ENCODE data around the gene UBE2L5. TPM values are rescaled to one million over a fixed set of nuclear protein-coding genes. Genes with fewer than 3 reads are reported as not detected.
A peak's percentile ranks its signal among the peaks of the same experiment; 100 is the strongest.
"Not testable (repeated sequence)": the region's sequence is repeated elsewhere in the genome, so short reads cannot be mapped to it uniquely, and the experiment has no call there.

Gene UBE2L5
- total and polyA plus RNA-seq, 7 experiments from 2014 or later, result 0.14 TPM; not detected in 6

- H3K27ac Mint-ChIP-seq, result no peak overlapping the region
- H3K4me1 ChIP-seq (ENCODE audit: control insufficient read depth in 2 of 2, insufficient read depth in 2 of 2, low read length in 2 of 2), result peaks cover 0 to 11% of the 10 kb centered on the region in 2 donors
- POLR2A ChIA-PET, result no interaction called here
- H3K27ac ChIP-seq (ENCODE audit: low read depth, low read length), result no peak overlapping the region
- H3K36me3 Mint-ChIP-seq, result no peaks in the 10 kb centered on the region
- intact Hi-C loops (cut with micrococcal nuclease), result no loop called here
- no peak overlapping the region for H3K4me3 Mint-ChIP-seq
- peaks cover 0 to 10% (median 0%) of the 10 kb centered on the region in 5 donors for H3K27me3 Mint-ChIP-seq
- no peaks in the 10 kb centered on the region for H3K9me3 ChIP-seq (ENCODE audit: control insufficient read depth in 2 of 3, low read length in 3 of 3)
- peaks cover 0 to 14% (median 11%) of the 10 kb centered on the region in 7 donors for H3K4me1 Mint-ChIP-seq
- CTCF ChIA-PET, result interaction anchor here (1.0 kb wide), 1 partner anchor 76 kb away, joined by 4 read pairs; no protein-coding TSS in a partner anchor
- no peaks in the 10 kb centered on the region for H3K36me3 ChIP-seq (ENCODE audit: control insufficient read depth in 2 of 3, insufficient read depth in 3 of 3, low read length in 3 of 3)
- peaks cover 0 to 1% (median 0%) of the 10 kb centered on the region in 11 donors for H3K9me3 Mint-ChIP-seq
- peaks cover 0 to 4% of the 10 kb centered on the region in 2 donors for H3K27me3 ChIP-seq (ENCODE audit: control insufficient read depth in 2 of 2, insufficient read depth in 2 of 2, low read length in 2 of 2)
- DNase-seq (no peak), ATAC-seq (no peak)
- H3K4me3 ChIP-seq (ENCODE audit: low read length), result no peak overlapping the region
Measured at GRCh38 chr13:30450066-30450465, 27.8 kb downstream of the UBE2L5 start.

GRCh38 chr13:30451476-30451875, 29.2 kb downstream of the UBE2L5 start:
- intact Hi-C loops (cut with micrococcal nuclease); H3K36me3 Mint-ChIP-seq: not testable (repeated sequence)

GRCh38 chr13:30453727-30454126, 31.4 kb downstream of the UBE2L5 start:
- Mint-ChIP-seq H3K27me3 (no peaks in the 10 kb centered on the region), H3K4me1 (peaks cover 4 to 22% (median 10%) of the 10 kb centered on the region in 7 donors), H3K27ac (no peak overlapping the region), H3K36me3 (peaks cover 0 to 12% (median 0%) of the 10 kb centered on the region in 5 donors), H3K4me3 (no peak overlapping the region), H3K9me3 (peaks cover 0 to 2% (median 0%) of the 10 kb centered on the region in 11 donors)
- H3K4me3 ChIP-seq (ENCODE audit: low read length), result no peak overlapping the region
- ChIA-PET CTCF (interaction anchor here (1.2 to 1.3 kb wide), 2 partner anchors 9 to 23 kb away, joined by 3 to 6 read pairs; no protein-coding TSS in a partner anchor), POLR2A (interaction anchor here (0.6 to 1.2 kb wide), 2 partner anchors 15 to 147 kb away, joined by 3 to 5 read pairs; partner anchors contain the start of gene KATNAL1)
- H3K27ac ChIP-seq (ENCODE audit: low read depth, low read length), result no peak overlapping the region
- H3K27me3 ChIP-seq (ENCODE audit: control insufficient read depth in 2 of 2, insufficient read depth in 2 of 2, low read length in 2 of 2), result no peaks in the 10 kb centered on the region
- ATAC-seq, result peak; percentile 45
- H3K36me3 ChIP-seq (ENCODE audit: control insufficient read depth in 2 of 3, insufficient read depth in 3 of 3, low read length in 3 of 3), result peaks cover 0 to 7% (median 3%) of the 10 kb centered on the region in 3 experiments
- intact Hi-C loops (cut with micrococcal nuclease), result no loop called here
- DNase-seq, result no peak
- no peaks in the 10 kb centered on the region for H3K4me1 ChIP-seq (ENCODE audit: control insufficient read depth in 2 of 2, insufficient read depth in 2 of 2, low read length in 2 of 2)
- no peaks in the 10 kb centered on the region for H3K9me3 ChIP-seq (ENCODE audit: control insufficient read depth in 2 of 3, low read length in 3 of 3)

More at GRCh38 chr13:30451476-30451875, 29.2 kb downstream of the UBE2L5 start:
- H3K27me3 ChIP-seq (ENCODE audit: control insufficient read depth in 2 of 2, insufficient read depth in 2 of 2, low read length in 2 of 2); ATAC-seq; H3K9me3 ChIP-seq (ENCODE audit: control insufficient read depth in 2 of 3, low read length in 3 of 3); DNase-seq; H3K4me3 Mint-ChIP-seq; H3K4me3 ChIP-seq (ENCODE audit: low read length); H3K27ac Mint-ChIP-seq; H3K4me1 Mint-ChIP-seq; H3K27me3 Mint-ChIP-seq; H3K27ac ChIP-seq (ENCODE audit: low read depth, low read length); CTCF ChIA-PET; H3K36me3 ChIP-seq (ENCODE audit: control insufficient read depth in 2 of 3, insufficient read depth in 3 of 3, low read length in 3 of 3); H3K9me3 Mint-ChIP-seq; H3K4me1 ChIP-seq (ENCODE audit: control insufficient read depth in 2 of 2, insufficient read depth in 2 of 2, low read length in 2 of 2): not testable (repeated sequence)
- POLR2A ChIA-PET, result interaction anchor here (0.9 kb wide), 1 partner anchor 22 kb away, joined by 3 read pairs; no protein-coding TSS in a partner anchor

GRCh38 chr13:30454991-30455390, 32.7 kb downstream of the UBE2L5 start:
- no peak for ATAC-seq
- Mint-ChIP-seq H3K27me3 (no peaks in the 10 kb centered on the region), H3K9me3 (peaks cover 0 to 2% (median 0%) of the 10 kb centered on the region in 11 donors), H3K36me3 (peaks cover 0 to 18% (median 0%) of the 10 kb centered on the region in 5 donors), H3K4me3 (no peak overlapping the region), H3K27ac (peak overlapping the region in 3 of 9 donors; percentile 12 to 65 (median 40)), H3K4me1 (peaks cover 9 to 32% (median 19%) of the 10 kb centered on the region in 7 donors)
- Histone ChIP-seq H3K4me1 (ENCODE audit: control insufficient read depth in 2 of 2, insufficient read depth in 2 of 2, low read length in 2 of 2) (peaks cover 0 to 10% of the 10 kb centered on the region in 2 donors), H3K27me3 (ENCODE audit: control insufficient read depth in 2 of 2, insufficient read depth in 2 of 2, low read length in 2 of 2) (no peaks in the 10 kb centered on the region), H3K27ac (ENCODE audit: low read depth, low read length) (no peak overlapping the region), H3K4me3 (ENCODE audit: low read length) (no peak overlapping the region), H3K36me3 (ENCODE audit: control insufficient read depth in 2 of 3, insufficient read depth in 3 of 3, low read length in 3 of 3) (peaks cover 0 to 14% (median 13%) of the 10 kb centered on the region in 3 experiments), H3K9me3 (ENCODE audit: control insufficient read depth in 2 of 3, low read length in 3 of 3) (no peaks in the 10 kb centered on the region)
- ChIA-PET POLR2A (interaction anchor here (0.6 to 1.5 kb wide), 8 partner anchors 9 to 88 kb away, joined by 3 to 6 read pairs (median 4); partner anchors contain the start of gene HMGB1), CTCF (interaction anchor here (0.7 kb wide), 1 partner anchor 250 kb away, joined by 5 read pairs; no protein-coding TSS in a partner anchor)
- intact Hi-C loops (cut with micrococcal nuclease), result no loop called here
- DNase-seq, result no peak

- Mint-ChIP-seq H3K9me3 (peaks cover 0 to 2% (median 0%) of the 10 kb centered on the region in 11 donors), H3K27ac (peak overlapping the region in 7 of 9 donors; percentile 11 to 72 (median 25)), H3K4me1 (peaks cover 11 to 33% (median 21%) of the 10 kb centered on the region in 7 donors), H3K27me3 (no peaks in the 10 kb centered on the region), H3K4me3 (no peak overlapping the region), H3K36me3 (peaks cover 1 to 20% (median 2%) of the 10 kb centered on the region in 5 donors)
- DNase-seq (no peak), ATAC-seq (no peak)
- Histone ChIP-seq H3K4me3 (ENCODE audit: low read length) (no peak overlapping the region), H3K4me1 (ENCODE audit: control insufficient read depth in 2 of 2, insufficient read depth in 2 of 2, low read length in 2 of 2) (peaks cover 1 to 11% of the 10 kb centered on the region in 2 donors), H3K9me3 (ENCODE audit: control insufficient read depth in 2 of 3, low read length in 3 of 3) (no peaks in the 10 kb centered on the region), H3K27me3 (ENCODE audit: control insufficient read depth in 2 of 2, insufficient read depth in 2 of 2, low read length in 2 of 2) (no peaks in the 10 kb centered on the region), H3K27ac (ENCODE audit: low read depth, low read length) (no peak overlapping the region), H3K36me3 (ENCODE audit: control insufficient read depth in 2 of 3, insufficient read depth in 3 of 3, low read length in 3 of 3) (peaks cover 0 to 14% (median 13%) of the 10 kb centered on the region in 3 experiments)
- intact Hi-C loops (cut with micrococcal nuclease), result no loop called here
- CTCF ChIA-PET, result no interaction called here
- POLR2A ChIA-PET, result interaction anchor here (1.0 to 1.4 kb wide), 4 partner anchors 8 to 90 kb away, joined by 3 to 6 read pairs (median 4); no protein-coding TSS in a partner anchor
Measured at GRCh38 chr13:30456290-30456689, 34.0 kb downstream of the UBE2L5 start.

DNA sequence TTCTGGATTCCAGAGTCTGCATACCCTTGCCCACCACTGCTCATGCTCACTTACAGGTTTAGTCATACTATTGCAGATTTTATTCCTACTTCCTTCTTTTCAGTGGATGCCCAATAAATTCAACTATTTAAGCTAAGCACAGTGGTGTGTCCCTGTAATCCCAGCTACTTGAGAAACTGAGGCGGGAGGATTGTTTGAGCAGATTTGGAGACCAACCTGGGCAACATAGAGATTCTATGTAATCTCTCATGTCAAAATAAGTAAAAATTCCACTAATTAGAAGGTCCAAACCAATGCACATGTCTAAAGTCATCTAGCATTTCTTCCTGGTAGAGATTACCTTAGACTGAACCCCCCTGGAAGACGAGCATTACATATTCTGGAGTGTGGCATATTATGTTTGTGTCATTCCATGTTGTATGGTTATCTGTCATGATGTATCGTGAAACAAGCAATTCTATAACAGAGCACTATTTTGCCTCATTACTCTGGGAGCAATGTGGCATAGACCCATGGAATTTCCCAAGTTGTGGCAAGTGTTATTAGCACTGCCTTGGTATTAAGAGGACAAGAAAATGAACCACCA, 35.1 kb downstream of the UBE2L5 start:
- H3K27me3 ChIP-seq (ENCODE audit: control insufficient read depth in 2 of 2, insufficient read depth in 2 of 2, low read length in 2 of 2), result no peaks in the 10 kb centered on the region
- H3K36me3 Mint-ChIP-seq, result peaks cover 3 to 26% (median 10%) of the 10 kb centered on the region in 5 donors
- H3K4me1 Mint-ChIP-seq, result peaks cover 19 to 45% (median 30%) of the 10 kb centered on the region in 7 donors
- H3K4me3 Mint-ChIP-seq, result no peak overlapping the region
- intact Hi-C loops (cut with micrococcal nuclease), result no loop called here
- H3K4me1 ChIP-seq (ENCODE audit: control insufficient read depth in 2 of 2, insufficient read depth in 2 of 2, low read length in 2 of 2), result peaks cover 9 to 21% of the 10 kb centered on the region in 2 donors
- no peaks in the 10 kb centered on the region for H3K27me3 Mint-ChIP-seq
- H3K4me3 ChIP-seq (ENCODE audit: low read length), result no peak overlapping the region
- ATAC-seq (no peak), DNase-seq (no peak)
- ChIA-PET CTCF (interaction anchor here (1.0 kb wide), 1 partner anchor 83 kb away, joined by 5 read pairs; no protein-coding TSS in a partner anchor), POLR2A (interaction anchor here (1.2 kb wide), 1 partner anchor 116 kb away, joined by 3 read pairs; no protein-coding TSS in a partner anchor)
- H3K27ac ChIP-seq (ENCODE audit: low read depth, low read length), result no peak overlapping the region
- peaks cover 0 to 19% (median 13%) of the 10 kb centered on the region in 3 experiments for H3K36me3 ChIP-seq (ENCODE audit: control insufficient read depth in 2 of 3, insufficient read depth in 3 of 3, low read length in 3 of 3)
- no peaks in the 10 kb centered on the region for H3K9me3 ChIP-seq (ENCODE audit: control insufficient read depth in 2 of 3, low read length in 3 of 3)
- peak overlapping the region in 6 of 9 donors; percentile 14 to 67 (median 47) for H3K27ac Mint-ChIP-seq
- H3K9me3 Mint-ChIP-seq, result peaks cover 0 to 2% (median 0%) of the 10 kb centered on the region in 11 donors

Data from naive thymus-derived CD4-positive, alpha-beta T cell (primary cell).